Mucosa of stomach (tissue), 1 donor: ENCODE measurements around the gene CCDC148.

Experiments used
- H3K27me3 ChIP-seq: one replicate; pipeline ENCODE4 v1.7.0; 2013; ENCODE audit warnings: mild to moderate bottlenecking, low read length; ENCODE audit not compliant: control insufficient read depth, insufficient read depth
- H3K36me3 ChIP-seq: one replicate; pipeline ENCODE4 v1.7.0; 2013; ENCODE audit warnings: low read length; ENCODE audit not compliant: control insufficient read depth, insufficient read depth
- H3K4me1 ChIP-seq: one replicate; pipeline ENCODE4 v1.7.0; 2013; ENCODE audit warnings: mild to moderate bottlenecking, low read length; ENCODE audit not compliant: control insufficient read depth, insufficient read depth
- H3K4me3 ChIP-seq: one replicate; pipeline ENCODE4 v1.7.0; 2013; ENCODE audit warnings: low read length
- H3K9ac ChIP-seq: one replicate; pipeline ENCODE4 v1.7.0; 2013; ENCODE audit warnings: mild to moderate bottlenecking, low read length, moderate library complexity
- H3K9me3 ChIP-seq: one replicate; pipeline ENCODE4 v1.7.0; 2013; ENCODE audit warnings: mild to moderate bottlenecking, low read length, moderate library complexity; ENCODE audit not compliant: control insufficient read depth
- donor health status: Pancreatic carcinoma.

The CCDC148 gene

DNA sequence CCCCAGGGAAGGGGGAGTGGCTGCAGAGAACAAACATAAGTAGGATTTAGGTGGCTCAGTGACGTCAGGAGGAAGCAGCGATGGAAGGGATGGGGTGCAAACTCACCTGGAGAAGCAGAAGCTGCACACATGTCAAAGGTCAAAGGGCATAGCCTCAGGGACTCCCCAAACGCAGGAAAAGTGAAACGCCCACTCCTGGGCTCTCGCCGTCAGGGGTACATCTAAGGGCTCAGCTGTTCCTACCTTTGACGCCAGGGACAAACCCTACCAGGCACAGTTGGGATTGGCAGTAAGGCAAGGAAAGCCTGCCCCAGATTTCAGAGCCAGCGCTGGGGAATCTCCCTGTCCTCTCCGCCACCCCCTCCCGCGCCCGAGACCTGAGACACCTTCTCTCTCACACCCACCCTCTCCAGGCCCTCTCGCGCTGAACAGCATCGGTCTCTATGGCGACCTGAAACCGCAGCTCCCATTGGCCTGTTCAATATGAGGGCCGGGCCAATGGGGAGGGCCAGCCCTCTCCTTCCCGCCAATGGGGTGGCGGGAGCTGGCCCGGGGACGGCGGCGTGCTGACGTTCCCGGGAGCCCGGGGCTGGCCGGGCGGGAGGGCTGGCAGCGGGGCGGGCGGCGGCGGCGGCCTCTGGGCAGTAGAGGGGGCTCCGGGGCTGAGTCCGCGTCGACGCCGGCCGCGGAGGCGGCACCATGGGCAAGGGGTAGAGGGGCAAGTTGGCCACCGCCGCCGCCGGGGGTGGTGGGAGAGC, at the start of gene CCDC148, which contains the start of gene PKP4:
CCDC148 (minus strand) TSS at position 445 of the 758 bp plus-strand sequence; CDS start at position 131, 314 bp downstream.
PKP4 (plus strand) TSS at position 644 of the 758 bp plus-strand sequence. CDS start 76,233 bp downstream, outside the sequence.
- Histone ChIP-seq H3K36me3 (no peaks in the 10 kb centered on the region), H3K4me3 (peak within 1 kb of the TSS; percentile 61), H3K4me1 (peaks cover 18% of the 10 kb centered on the region), H3K9ac (peak within 1 kb of the TSS; percentile 73), H3K27me3 (no peaks in the 10 kb centered on the region), H3K9me3 (no peaks in the 10 kb centered on the region)

- Histone ChIP-seq H3K9me3 (no peaks in the 10 kb centered on the region), H3K9ac (no peak overlapping the region), H3K27me3 (no peaks in the 10 kb centered on the region), H3K36me3 (no peaks in the 10 kb centered on the region), H3K4me1 (peaks cover 16% of the 10 kb centered on the region), H3K4me3 (no peak overlapping the region)
Observed at GRCh38 chr2:158505448-158505934, 48.9 kb upstream of the CCDC148 start.

DNA sequence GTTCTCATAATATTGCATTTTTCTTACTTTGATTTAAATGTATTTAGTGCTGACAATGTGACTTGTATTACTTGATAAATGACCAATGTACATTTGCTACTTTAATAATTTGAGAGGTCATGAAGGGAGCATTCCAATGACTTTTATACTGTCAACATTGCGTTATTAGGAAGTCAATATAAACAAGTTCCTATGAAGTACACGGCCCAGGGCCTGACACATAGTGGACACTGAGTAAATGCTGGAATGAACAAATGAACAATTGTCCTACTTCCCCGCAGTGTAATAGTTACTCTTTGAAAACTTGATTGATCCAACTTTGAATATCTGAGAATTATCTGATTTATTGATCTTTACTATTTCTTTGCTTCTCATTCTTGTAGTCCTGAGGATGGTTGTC, 47.5 kb upstream of the CCDC148 start:
- H3K27me3 ChIP-seq = no peaks in the 10 kb centered on the region
- no peaks in the 10 kb centered on the region for H3K9me3 ChIP-seq
- H3K9ac ChIP-seq = no peak overlapping the region
- no peaks in the 10 kb centered on the region for H3K36me3 ChIP-seq
- peaks cover 25% of the 10 kb centered on the region for H3K4me1 ChIP-seq
- no peak overlapping the region for H3K4me3 ChIP-seq

DNA sequence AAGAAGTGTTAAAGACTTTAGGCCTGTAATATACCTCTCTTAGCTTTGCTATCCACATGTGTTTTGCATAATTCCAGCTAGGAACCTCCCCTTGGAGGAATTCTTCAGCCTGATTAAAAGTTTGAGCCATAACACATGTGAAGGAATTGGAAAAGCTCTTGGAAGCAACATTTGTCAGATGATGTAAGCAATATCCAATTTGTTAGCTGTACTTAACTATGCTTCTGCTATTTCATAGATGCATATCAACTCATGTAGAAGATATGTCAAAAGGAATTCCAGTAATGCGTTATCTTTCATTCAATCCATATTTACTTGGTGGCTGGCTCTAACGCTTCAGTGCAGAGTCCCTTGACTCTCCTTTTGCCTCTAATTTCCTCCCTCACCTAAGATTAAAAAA, 46.4 kb upstream of the CCDC148 start:
- no peaks in the 10 kb centered on the region for H3K27me3 ChIP-seq
- no peak overlapping the region for H3K9ac ChIP-seq
- H3K4me3 ChIP-seq = no peak overlapping the region
- no peaks in the 10 kb centered on the region for H3K9me3 ChIP-seq
- H3K4me1 ChIP-seq = peaks cover 32% of the 10 kb centered on the region
- H3K36me3 ChIP-seq = no peaks in the 10 kb centered on the region

GRCh38 chr2:158501301-158501700, 44.7 kb upstream of the CCDC148 start:
- Histone ChIP-seq H3K36me3 (no peaks in the 10 kb centered on the region), H3K9me3 (no peaks in the 10 kb centered on the region), H3K4me1 (peaks cover 35% of the 10 kb centered on the region), H3K4me3 (no peak overlapping the region), H3K27me3 (no peaks in the 10 kb centered on the region), H3K9ac (no peak overlapping the region)

- no peak overlapping the region for H3K9ac ChIP-seq
- no peaks in the 10 kb centered on the region for H3K27me3 ChIP-seq
- H3K9me3 ChIP-seq = no peaks in the 10 kb centered on the region
- no peaks in the 10 kb centered on the region for H3K36me3 ChIP-seq
- peaks cover 35% of the 10 kb centered on the region for H3K4me1 ChIP-seq
- H3K4me3 ChIP-seq = no peak overlapping the region
Observed at GRCh38 chr2:158500333-158500732, 43.8 kb upstream of the CCDC148 start.

GRCh38 chr2:158499383-158499782, 42.8 kb upstream of the CCDC148 start:
- no peaks in the 10 kb centered on the region for H3K9me3 ChIP-seq
- no peak overlapping the region for H3K4me3 ChIP-seq
- peaks cover 27% of the 10 kb centered on the region for H3K4me1 ChIP-seq
- H3K27me3 ChIP-seq = no peaks in the 10 kb centered on the region
- H3K9ac ChIP-seq = no peak overlapping the region
- no peaks in the 10 kb centered on the region for H3K36me3 ChIP-seq

DNA sequence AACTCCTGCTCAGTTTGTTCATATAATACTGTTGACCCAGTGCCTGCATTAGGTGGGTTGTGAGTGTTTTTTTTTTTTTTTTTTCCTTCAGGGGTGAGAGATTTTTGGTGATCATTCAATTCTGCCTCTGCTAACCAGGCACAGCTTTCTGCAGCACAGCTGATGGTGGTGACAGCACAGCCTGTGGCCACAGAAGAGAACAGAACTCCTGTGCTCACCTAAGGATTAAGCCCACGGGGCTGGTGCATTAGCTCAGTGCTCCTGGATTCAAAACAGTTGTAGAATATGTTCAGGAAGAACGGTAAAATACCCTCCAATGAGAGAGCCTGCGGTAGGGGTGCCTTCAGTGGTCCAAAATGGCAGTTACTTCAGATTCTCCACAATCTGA, 42.2 kb upstream of the CCDC148 start:
- Histone ChIP-seq H3K9ac (no peak overlapping the region), H3K36me3 (no peaks in the 10 kb centered on the region), H3K9me3 (no peaks in the 10 kb centered on the region), H3K27me3 (no peaks in the 10 kb centered on the region), H3K4me3 (no peak overlapping the region), H3K4me1 (peaks cover 27% of the 10 kb centered on the region)

- Histone ChIP-seq H3K9me3 (no peaks in the 10 kb centered on the region), H3K36me3 (no peaks in the 10 kb centered on the region), H3K4me3 (no peak overlapping the region), H3K27me3 (no peaks in the 10 kb centered on the region), H3K4me1 (peaks cover 27% of the 10 kb centered on the region), H3K9ac (no peak overlapping the region)
Observed at GRCh38 chr2:158498043-158498748, 41.6 kb upstream of the CCDC148 start.

DNA sequence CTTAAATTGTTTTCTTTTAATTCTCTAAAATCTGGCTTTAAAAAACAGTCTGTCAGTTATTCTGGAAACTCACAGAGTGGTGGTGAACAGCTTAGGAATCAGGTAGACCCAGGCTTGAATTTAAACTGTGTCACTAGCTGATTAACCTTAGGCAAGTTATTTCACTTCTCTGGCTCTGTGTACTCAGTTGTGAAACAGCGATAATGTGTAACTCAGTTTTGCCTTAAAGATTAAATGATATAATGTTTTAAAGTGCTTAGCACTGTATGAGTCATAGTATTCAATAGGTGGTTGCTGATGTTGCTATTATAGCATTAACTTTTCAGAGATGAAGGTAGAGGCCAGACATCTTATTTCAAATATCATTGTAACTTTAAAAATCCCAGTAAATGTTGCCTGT, 40.9 kb upstream of the CCDC148 start:
- no peaks in the 10 kb centered on the region for H3K27me3 ChIP-seq

DNA sequence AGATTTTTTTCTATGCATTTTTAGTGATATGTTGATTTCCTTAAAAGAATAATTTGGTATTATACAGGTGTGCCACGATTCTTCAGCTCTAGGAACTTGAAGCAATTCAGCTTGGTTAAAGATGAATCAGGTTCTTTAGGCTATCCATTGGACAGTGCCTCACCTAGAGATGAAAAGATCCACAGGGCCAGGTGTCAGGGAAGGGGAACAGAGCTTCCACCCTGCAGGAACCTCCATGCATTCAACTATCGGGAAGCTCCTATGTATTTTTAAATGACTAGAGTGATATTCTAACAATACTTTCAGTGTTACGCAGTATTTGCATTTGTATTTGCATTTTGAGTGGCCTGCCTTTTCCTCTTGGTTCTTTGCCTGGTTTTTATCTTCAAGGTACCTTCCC, 40.4 kb upstream of the CCDC148 start:
- no peaks in the 10 kb centered on the region for H3K36me3 ChIP-seq
- peaks cover 27% of the 10 kb centered on the region for H3K4me1 ChIP-seq
- H3K4me3 ChIP-seq = no peak overlapping the region
- H3K9ac ChIP-seq = peak overlapping the region; percentile 32
- H3K27me3 ChIP-seq = no peaks in the 10 kb centered on the region
- no peaks in the 10 kb centered on the region for H3K9me3 ChIP-seq

More for the DNA sequence above, 40.9 kb upstream of the CCDC148 start:
- Histone ChIP-seq H3K4me3 (no peak overlapping the region), H3K9ac (no peak overlapping the region), H3K9me3 (no peaks in the 10 kb centered on the region), H3K4me1 (peaks cover 27% of the 10 kb centered on the region), H3K36me3 (no peaks in the 10 kb centered on the region)

DNA sequence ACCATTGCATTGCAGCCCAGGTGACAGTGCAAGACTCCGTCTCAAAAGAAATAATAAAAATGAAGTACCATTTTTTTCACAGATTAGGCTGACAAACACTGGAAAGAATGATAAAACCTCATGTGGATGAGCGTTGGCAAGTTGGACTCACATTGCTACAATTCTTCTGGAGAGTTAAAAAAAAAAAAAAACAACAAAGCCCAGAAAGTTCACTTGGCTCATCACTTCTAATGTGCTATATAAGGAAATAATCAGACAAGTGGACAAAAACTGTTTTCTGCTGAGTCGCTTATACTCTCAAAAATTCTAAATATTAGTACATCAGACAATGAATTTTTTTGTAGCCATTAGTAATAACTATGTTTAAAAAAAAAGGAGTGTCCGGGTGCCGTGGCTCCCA, 38.6 kb upstream of the CCDC148 start:
- Histone ChIP-seq H3K27me3 (no peaks in the 10 kb centered on the region), H3K9ac (no peak overlapping the region), H3K36me3 (no peaks in the 10 kb centered on the region), H3K9me3 (no peaks in the 10 kb centered on the region), H3K4me3 (no peak overlapping the region), H3K4me1 (peaks cover 20% of the 10 kb centered on the region)
